ENCODE results near the gene CARD18.

CARD18 gene

GRCh38 chr11:105139669-105140068, at the start of gene CARD18:
Gene CARD18 (minus strand): TSS chr11:105139769. CDS start chr11:105139726, 43 bp downstream.
- no peak for DNase-seq

- no peak for DNase-seq
These were observed 44.4 kb upstream of the CARD18 start for GRCh38 chr11:105183987-105184386.

GRCh38 chr11:105183426-105183825, 43.9 kb upstream of the CARD18 start:
- DNase-seq: no peak

GRCh38 chr11:105181521-105181920, 42.0 kb upstream of the CARD18 start:
- no peak for DNase-seq

GRCh38 chr11:105181100-105181499, 41.5 kb upstream of the CARD18 start:
- peak in 1 of 2 donors; percentile 4 for DNase-seq

GRCh38 chr11:105179542-105180278, 40.1 kb upstream of the CARD18 start:
- no peak for DNase-seq

GRCh38 chr11:105177658-105178057, 38.1 kb upstream of the CARD18 start:
- DNase-seq: no peak

GRCh38 chr11:105168457-105168856, 28.9 kb upstream of the CARD18 start:
- DNase-seq: no peak

GRCh38 chr11:105167244-105167643, 27.7 kb upstream of the CARD18 start:
- no peak for DNase-seq

- DNase-seq: no peak
These were observed 24.6 kb upstream of the CARD18 start for GRCh38 chr11:105164208-105164607.

- DNase-seq: no peak
These were observed 22.9 kb upstream of the CARD18 start for GRCh38 chr11:105162506-105162905.

- no peak for DNase-seq
These were observed 18.9 kb upstream of the CARD18 start for GRCh38 chr11:105158436-105158835.

GRCh38 chr11:105156720-105157119, 17.2 kb upstream of the CARD18 start:
- no peak for DNase-seq

- no peak for DNase-seq
These were observed 16.7 kb upstream of the CARD18 start for GRCh38 chr11:105156231-105156630.

GRCh38 chr11:105155679-105156078, 16.1 kb upstream of the CARD18 start:
- DNase-seq: no peak

GRCh38 chr11:105153392-105153791, 13.8 kb upstream of the CARD18 start:
- no peak for DNase-seq

GRCh38 chr11:105152560-105152959, 13.0 kb upstream of the CARD18 start:
- no peak for DNase-seq

- DNase-seq: no peak
These were observed 12.5 kb upstream of the CARD18 start for GRCh38 chr11:105152021-105152512.

- no peak for DNase-seq
These were observed 9.9 kb upstream of the CARD18 start for GRCh38 chr11:105149477-105149876.

GRCh38 chr11:105148241-105148640, 8.7 kb upstream of the CARD18 start:
- no peak for DNase-seq

GRCh38 chr11:105144887-105145286, 5.3 kb upstream of the CARD18 start:
- DNase-seq: no peak

GRCh38 chr11:105142167-105142566, 2.6 kb upstream of the CARD18 start:
- no peak for DNase-seq

GRCh38 chr11:105137286-105137685, 2.3 kb downstream of the CARD18 start:
- no peak for DNase-seq

GRCh38 chr11:105135883-105136282, 3.7 kb downstream of the CARD18 start:
- DNase-seq: no peak

Measured in CD4-positive, alpha-beta T cell treated with Interferon alpha-2 for 1 hour (primary cell).